ENCODE results near the gene PRIM2. TPM values are rescaled to one million over a fixed set of nuclear protein-coding genes. Genes with fewer than 3 reads are reported as not detected.
A peak's percentile ranks its signal among the peaks of the same experiment; 100 is the strongest.
"Not testable (repeated sequence)": the region's sequence is repeated elsewhere in the genome, so short reads cannot be mapped to it uniquely, and the experiment has no call there.

The PRIM2 gene
- total RNA-seq, 1 experiment from 2014 or later, result 44.0 TPM

DNA sequence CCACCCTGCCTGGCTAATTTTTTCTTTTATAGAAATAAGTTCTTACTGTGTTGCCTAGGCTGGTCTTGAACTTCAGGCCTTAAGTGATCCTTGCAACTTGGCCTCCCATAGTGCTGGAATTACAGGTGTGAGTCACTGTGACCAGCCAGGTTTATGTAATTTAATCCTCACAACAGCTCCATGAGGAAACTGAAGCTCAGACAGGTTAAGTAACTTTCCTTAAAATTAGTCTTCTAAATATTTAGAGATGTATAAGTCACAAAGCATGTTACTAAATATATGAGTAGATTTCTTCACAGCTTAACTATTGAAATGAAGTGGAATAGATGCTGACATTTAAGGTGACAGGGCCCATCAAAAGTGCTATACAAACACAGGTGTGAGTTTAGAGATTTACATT, 30.2 kb downstream of the PRIM2 start:
- H3K4me1 ChIP-seq (ENCODE audit: control insufficient read depth in 1 of 2, insufficient read depth in 2 of 2, low read length in 2 of 2); H3K4me2 ChIP-seq (ENCODE audit: low read length); POLR2A ChIA-PET; H3K4me3 ChIP-seq (replicated peaks in 1 of 2; ENCODE audit: low read depth in 1 of 2, low read length in 2 of 2); H3K27ac ChIP-seq (ENCODE audit: low read depth, low read length); H3K79me2 ChIP-seq (ENCODE audit: insufficient read depth, low read length); H4K20me1 ChIP-seq (ENCODE audit: insufficient read depth); DNase-seq (ENCODE audit: low read depth, low spot score); BruUV-seq (replicated peaks); H3K9me2 ChIP-seq (ENCODE audit: insufficient read depth); intact Hi-C loops (cut with micrococcal nuclease); H3K36me3 ChIP-seq (ENCODE audit: control insufficient read depth in 1 of 2, insufficient read depth in 2 of 2, low read length in 2 of 2); H3K9ac ChIP-seq (ENCODE audit: low read length); H2AFZ ChIP-seq (ENCODE audit: low read depth, low read length, poor library complexity, severe bottlenecking); H3K9me3 ChIP-seq (ENCODE audit: control insufficient read depth in 1 of 2, insufficient read depth in 1 of 2, low read depth in 1 of 2, low read length in 2 of 2); H3K27me3 ChIP-seq (ENCODE audit: insufficient read depth, low read length); RAD21 ChIA-PET (ENCODE audit: low non-redundant PET in 1 of 2, low total read pairs in 2 of 2, uncharacterized antibody in 2 of 2, unreplicated experiment in 2 of 2); CTCF ChIA-PET: not testable (repeated sequence)
- ATAC-seq, result peak; percentile 30

DNA sequence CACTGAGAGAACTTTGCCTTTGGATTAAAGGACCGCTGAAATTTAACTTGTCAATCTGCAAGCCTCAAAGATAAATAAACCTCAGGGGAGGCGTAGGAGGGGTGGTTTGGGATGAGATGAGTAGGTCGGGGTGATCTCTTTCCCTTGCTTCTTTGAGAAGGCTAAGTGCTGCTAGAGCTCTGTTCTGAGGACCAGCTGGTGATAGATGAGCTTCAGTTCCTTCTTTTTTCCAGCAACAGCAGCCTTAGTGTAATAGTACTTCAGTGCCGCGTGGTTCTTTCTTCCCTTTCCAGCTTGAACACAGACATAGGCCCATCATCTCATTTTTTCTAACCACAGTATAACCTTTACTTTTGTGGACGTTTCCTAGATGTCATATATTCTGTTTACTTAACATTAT, 33.0 kb downstream of the PRIM2 start:
- DNase-seq (ENCODE audit: low read depth, low spot score); H3K9me2 ChIP-seq (ENCODE audit: insufficient read depth); H3K9ac ChIP-seq (ENCODE audit: low read length); intact Hi-C loops (cut with micrococcal nuclease); H2AFZ ChIP-seq (ENCODE audit: low read depth, low read length, poor library complexity, severe bottlenecking); H3K27ac ChIP-seq (ENCODE audit: low read depth, low read length); H3K79me2 ChIP-seq (ENCODE audit: insufficient read depth, low read length); H4K20me1 ChIP-seq (ENCODE audit: insufficient read depth); BruUV-seq (replicated peaks); ATAC-seq; H3K4me1 ChIP-seq (ENCODE audit: control insufficient read depth in 1 of 2, insufficient read depth in 2 of 2, low read length in 2 of 2); H3K4me3 ChIP-seq (replicated peaks in 1 of 2; ENCODE audit: low read depth in 1 of 2, low read length in 2 of 2); RAD21 ChIA-PET (ENCODE audit: low non-redundant PET in 1 of 2, low total read pairs in 2 of 2, uncharacterized antibody in 2 of 2, unreplicated experiment in 2 of 2); H3K4me2 ChIP-seq (ENCODE audit: low read length); H3K27me3 ChIP-seq (ENCODE audit: insufficient read depth, low read length); POLR2A ChIA-PET; CTCF ChIA-PET; H3K9me3 ChIP-seq (ENCODE audit: control insufficient read depth in 1 of 2, insufficient read depth in 1 of 2, low read depth in 1 of 2, low read length in 2 of 2); H3K36me3 ChIP-seq (ENCODE audit: control insufficient read depth in 1 of 2, insufficient read depth in 2 of 2, low read length in 2 of 2): not testable (repeated sequence)

DNA sequence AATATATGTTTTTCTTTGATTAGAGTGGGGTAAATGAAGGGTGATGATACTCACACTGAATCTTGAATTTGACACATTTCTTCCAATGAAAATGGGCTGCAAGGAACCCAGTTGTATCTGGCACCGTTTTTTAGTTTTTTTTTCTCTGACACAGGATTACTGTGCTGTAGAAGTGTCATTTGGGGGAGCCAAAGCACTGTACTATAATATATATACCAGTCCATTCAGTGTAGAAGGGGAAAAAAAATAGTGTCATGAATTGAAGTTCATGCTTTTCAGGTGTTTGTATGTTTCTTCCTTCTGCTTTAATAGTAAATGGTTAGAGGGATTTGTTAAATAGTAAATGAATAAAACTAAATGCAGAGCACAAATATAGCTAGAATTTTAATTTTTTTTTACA, 35.2 kb downstream of the PRIM2 start:
- BruUV-seq (replicated peaks); intact Hi-C loops (cut with micrococcal nuclease); H3K36me3 ChIP-seq (ENCODE audit: control insufficient read depth in 1 of 2, insufficient read depth in 2 of 2, low read length in 2 of 2); H2AFZ ChIP-seq (ENCODE audit: low read depth, low read length, poor library complexity, severe bottlenecking); H4K20me1 ChIP-seq (ENCODE audit: insufficient read depth); H3K27me3 ChIP-seq (ENCODE audit: insufficient read depth, low read length); H3K27ac ChIP-seq (ENCODE audit: low read depth, low read length); H3K79me2 ChIP-seq (ENCODE audit: insufficient read depth, low read length); H3K4me3 ChIP-seq (replicated peaks in 1 of 2; ENCODE audit: low read depth in 1 of 2, low read length in 2 of 2); H3K4me2 ChIP-seq (ENCODE audit: low read length); DNase-seq (ENCODE audit: low read depth, low spot score); H3K9me2 ChIP-seq (ENCODE audit: insufficient read depth); ATAC-seq; POLR2A ChIA-PET; H3K9me3 ChIP-seq (ENCODE audit: control insufficient read depth in 1 of 2, insufficient read depth in 1 of 2, low read depth in 1 of 2, low read length in 2 of 2); RAD21 ChIA-PET (ENCODE audit: low non-redundant PET in 1 of 2, low total read pairs in 2 of 2, uncharacterized antibody in 2 of 2, unreplicated experiment in 2 of 2); H3K4me1 ChIP-seq (ENCODE audit: control insufficient read depth in 1 of 2, insufficient read depth in 2 of 2, low read length in 2 of 2); CTCF ChIA-PET; H3K9ac ChIP-seq (ENCODE audit: low read length): not testable (repeated sequence)
- TF ChIP-seq RAD21 (IDR thresholded peaks at IDR 0.05; ENCODE audit: low read depth), result peak; percentile 15; the same call in 1 of the 2 replicates

DNA sequence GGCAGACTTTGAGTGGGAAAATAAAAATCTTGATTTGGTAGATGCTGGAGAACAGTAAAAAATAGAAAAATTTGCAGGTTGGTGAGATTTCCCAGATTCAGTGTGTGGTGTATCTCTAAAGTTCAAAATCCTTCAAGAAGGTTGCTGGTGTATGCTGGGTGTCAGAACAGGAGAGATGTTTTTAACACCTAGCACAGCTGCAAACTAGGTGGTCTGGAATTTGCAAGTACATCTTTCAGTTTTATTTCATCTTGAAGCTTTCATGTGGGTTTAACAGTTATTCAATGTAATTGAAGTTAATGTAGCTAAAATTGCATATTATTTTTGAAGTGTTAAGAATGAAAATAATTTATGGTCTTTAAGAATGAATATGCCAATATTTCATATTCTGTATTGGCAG, 40.9 kb downstream of the PRIM2 start:
- DNase-seq (ENCODE audit: low read depth, low spot score); RAD21 ChIA-PET (ENCODE audit: low non-redundant PET in 1 of 2, low total read pairs in 2 of 2, uncharacterized antibody in 2 of 2, unreplicated experiment in 2 of 2); ATAC-seq; H3K36me3 ChIP-seq (ENCODE audit: control insufficient read depth in 1 of 2, insufficient read depth in 2 of 2, low read length in 2 of 2); intact Hi-C loops (cut with micrococcal nuclease); POLR2A ChIA-PET; H4K20me1 ChIP-seq (ENCODE audit: insufficient read depth); H3K9me3 ChIP-seq (ENCODE audit: control insufficient read depth in 1 of 2, insufficient read depth in 1 of 2, low read depth in 1 of 2, low read length in 2 of 2); H3K79me2 ChIP-seq (ENCODE audit: insufficient read depth, low read length); H3K9me2 ChIP-seq (ENCODE audit: insufficient read depth); H3K4me1 ChIP-seq (ENCODE audit: control insufficient read depth in 1 of 2, insufficient read depth in 2 of 2, low read length in 2 of 2); H3K9ac ChIP-seq (ENCODE audit: low read length); CTCF ChIA-PET; H3K4me2 ChIP-seq (ENCODE audit: low read length); H3K27me3 ChIP-seq (ENCODE audit: insufficient read depth, low read length); BruUV-seq (replicated peaks); H3K27ac ChIP-seq (ENCODE audit: low read depth, low read length); H3K4me3 ChIP-seq (replicated peaks in 1 of 2; ENCODE audit: low read depth in 1 of 2, low read length in 2 of 2); H2AFZ ChIP-seq (ENCODE audit: low read depth, low read length, poor library complexity, severe bottlenecking): not testable (repeated sequence)

DNA sequence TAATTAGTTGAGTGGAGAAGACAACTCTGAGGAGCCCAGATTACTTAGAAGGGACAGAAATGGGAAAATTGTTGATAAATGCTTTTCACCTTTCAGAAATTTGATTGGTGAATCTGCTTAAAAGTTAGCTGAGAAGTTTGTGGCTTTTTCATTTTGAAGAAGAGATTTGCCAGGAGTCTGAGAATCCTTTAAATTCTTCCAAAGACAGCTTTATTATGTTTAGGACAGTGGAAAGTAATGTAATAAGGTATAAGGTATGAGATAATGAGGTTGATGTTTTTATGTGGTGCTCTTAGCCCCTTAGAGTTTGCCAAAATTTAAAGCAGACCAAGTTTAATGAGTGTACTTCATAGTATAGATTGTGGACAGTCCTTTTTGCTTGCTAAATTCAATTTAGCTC, 42.3 kb downstream of the PRIM2 start:
- H3K27me3 ChIP-seq (ENCODE audit: insufficient read depth, low read length); RAD21 ChIA-PET (ENCODE audit: low non-redundant PET in 1 of 2, low total read pairs in 2 of 2, uncharacterized antibody in 2 of 2, unreplicated experiment in 2 of 2); ATAC-seq; CTCF ChIA-PET; DNase-seq (ENCODE audit: low read depth, low spot score); BruUV-seq (replicated peaks); H3K9me3 ChIP-seq (ENCODE audit: control insufficient read depth in 1 of 2, insufficient read depth in 1 of 2, low read depth in 1 of 2, low read length in 2 of 2); H3K36me3 ChIP-seq (ENCODE audit: control insufficient read depth in 1 of 2, insufficient read depth in 2 of 2, low read length in 2 of 2); H4K20me1 ChIP-seq (ENCODE audit: insufficient read depth); H3K4me3 ChIP-seq (replicated peaks in 1 of 2; ENCODE audit: low read depth in 1 of 2, low read length in 2 of 2); H3K27ac ChIP-seq (ENCODE audit: low read depth, low read length); H3K9ac ChIP-seq (ENCODE audit: low read length); H3K4me2 ChIP-seq (ENCODE audit: low read length); H3K79me2 ChIP-seq (ENCODE audit: insufficient read depth, low read length); H2AFZ ChIP-seq (ENCODE audit: low read depth, low read length, poor library complexity, severe bottlenecking); H3K9me2 ChIP-seq (ENCODE audit: insufficient read depth); H3K4me1 ChIP-seq (ENCODE audit: control insufficient read depth in 1 of 2, insufficient read depth in 2 of 2, low read length in 2 of 2); intact Hi-C loops (cut with micrococcal nuclease); POLR2A ChIA-PET: not testable (repeated sequence)

All from HCT116 (cell line).